HepG2 (cell line): ENCODE results near the gene SYVN1. TPM values are rescaled to one million over a fixed set of nuclear protein-coding genes. Genes with fewer than 3 reads are reported as not detected.
A peak's percentile ranks its signal among the peaks of the same experiment; 100 is the strongest.

Source experiments
- ARID5B ChIP-seq: IDR thresholded peaks from 2 replicates; pipeline ENCODE4 v1.4.0; 2020; ENCODE audit warnings: mild to moderate bottlenecking, missing genetic modification reagents
- ASH2L ChIP-seq: fragments of 300-600, 200-600 bp; sonication (generic); IDR thresholded peaks from 2 replicates; pipeline ENCODE4 v1.7.0; 2017; ENCODE audit warnings: low read depth, mild to moderate bottlenecking, moderate library complexity, mixed read lengths, low read length; ENCODE audit not compliant: insufficient read length
- BCL3 ChIP-seq: sonication (generic); formaldehyde crosslinking; IDR thresholded peaks from 2 replicates; pipeline ENCODE4 v1.5.1; 2020; ENCODE audit warnings: mild to moderate bottlenecking, missing genetic modification reagents, moderate library complexity
- LCORL ChIP-seq, 2 experiments: fragments of 450-650 bp in 1 of 2; sonication (generic) in 1 of 2; formaldehyde crosslinking in 1 of 2; IDR thresholded peaks; 2 replicates each; pipeline versions ENCODE4 v1.5.0 to v1.6.1; 2017 to 2020; ENCODE audit warnings: antibody characterized with exemption in 1 of 2, missing genetic modification reagents in 1 of 2
- NFKBIZ ChIP-seq: IDR thresholded peaks from 2 replicates; pipeline ENCODE4 v1.6.1; 2018; ENCODE audit warnings: missing genetic modification reagents, missing compliant biosample characterization
- PCBP2 ChIP-seq: fragments of 200-400 bp; formaldehyde crosslinking; optimal IDR thresholded peaks from 2 replicates; pipeline ENCODE3; 2018; ENCODE audit warnings: low read length, low read depth; ENCODE audit not compliant: poor library complexity, severe bottlenecking
- SMC3 ChIP-seq: IDR thresholded peaks from 2 replicates; pipeline ENCODE4 v1.6.1; 2011; ENCODE audit warnings: low read length, improper control_type of control experiment
- ZC3H13 ChIP-seq: sonication (generic); formaldehyde crosslinking; IDR thresholded peaks from 2 replicates; pipeline ENCODE4 v1.8.1; 2023; ENCODE audit warnings: mild to moderate bottlenecking, missing genetic modification reagents, moderate library complexity
- ZNF331 ChIP-seq: sonication (generic); formaldehyde crosslinking; IDR thresholded peaks from 2 replicates; pipeline ENCODE4 v1.4.0; 2020; ENCODE audit warnings: missing genetic modification reagents
- ZNF547 ChIP-seq: sonication (generic); formaldehyde crosslinking; IDR thresholded peaks from 2 replicates; pipeline ENCODE4 v1.5.1; 2020; ENCODE audit warnings: mild to moderate bottlenecking, missing genetic modification reagents
- ZNF567 ChIP-seq: sonication (generic); formaldehyde crosslinking; IDR thresholded peaks from 2 replicates; pipeline ENCODE4 v1.8.1; 2023; ENCODE audit warnings: mild to moderate bottlenecking, missing genetic modification reagents, borderline replicate concordance
- ZNF816 ChIP-seq: sonication (generic); formaldehyde crosslinking; IDR thresholded peaks from 2 replicates; pipeline ENCODE4 v1.8.0; 2022; ENCODE audit warnings: missing genetic modification reagents, mild to moderate bottlenecking, borderline replicate concordance
- ZNF878 ChIP-seq: sonication (generic); formaldehyde crosslinking; IDR thresholded peaks from 2 replicates; pipeline ENCODE4 v1.8.1; 2023; ENCODE audit warnings: mild to moderate bottlenecking, missing genetic modification reagents, moderate library complexity
- ZSCAN30 ChIP-seq: sonication (generic); formaldehyde crosslinking; IDR thresholded peaks from 2 replicates; pipeline ENCODE4 v1.5.0; 2020; ENCODE audit warnings: mild to moderate bottlenecking, missing genetic modification reagents
- polyA plus RNA-seq, 8 experiments: library from polyadenylated mRNA; depleted of rRNA in 3 of 8; stranded (reverse) in 7 of 8; unstranded in 1 of 8; fragments of >200 nt; fragmentation: Illumina TruSeq in 4 of 8; extraction: Trizol in 4 of 8; gene quantifications; 2 replicates each; pipeline versions ENCODE4 v1.2.1 to v1.2.3, GENCODE V29; 2011 to 2016; ENCODE audit warnings: low read depth in 4 of 8, missing spikeins in 1 of 8, mixed read lengths in 1 of 8; ENCODE audit not compliant: insufficient read depth in 1 of 8
- total RNA-seq, 5 experiments: library from RNA; depleted of rRNA; stranded (reverse); fragments of >200 nt; fragmentation: Illumina TruSeq; extraction: Trizol; gene quantifications; 2 replicates each; pipeline ENCODE4 v1.2.3, GENCODE V29; 2016; ENCODE audit warnings: low read depth in 1 of 5
- TF ChIP-seq, protein P1 (sequence below): sonication (generic); formaldehyde crosslinking; IDR thresholded peaks from 2 replicates; pipeline ENCODE4 v1.4.0; 2020; ENCODE audit warnings: mild to moderate bottlenecking, missing genetic modification reagents

The SYVN1 gene
- total and polyA plus RNA-seq, 2 of the 13 experiments (the other 11 are each of a cell fraction or from before 2014, with no cell fraction given): 10.3 to 22.5 TPM

- TF ChIP-seq ARID5B (CRISPR knock-in tag): peak; percentile 63
- no peak for TF ChIP-seq PCBP2
- TF ChIP-seq ZNF878 (CRISPR knock-in tag): no peak
- TF ChIP-seq BCL3: peak; percentile 44; the same call in 1 of the 2 replicates
- no peak for TF ChIP-seq LCORL (IDR thresholded peaks at IDR 0.05)
- 0 out of 2 replicates have a peak, but pooled peaks have one; percentile 55 for TF ChIP-seq LCORL (CRISPR knock-in tag; IDR thresholded peaks at IDR 0.05)
- peak; percentile 37; the same call in 1 of the 2 replicates for TF ChIP-seq SMC3
- TF ChIP-seq ZNF816 (CRISPR knock-in tag): 0 out of 2 replicates have a peak, but pooled peaks have one; percentile 63
- no peak for TF ChIP-seq ZSCAN30 (CRISPR knock-in tag)
- no peak; the same call in 1 of the 2 replicates for TF ChIP-seq NFKBIZ (CRISPR knock-in tag)
- peak; percentile 49 for TF ChIP-seq ASH2L
- TF ChIP-seq ZC3H13 (CRISPR knock-in tag): no peak
- peak; percentile 27; the same call in 1 of the 2 replicates for TF ChIP-seq ZNF547
- TF ChIP-seq ZNF331 (CRISPR knock-in tag): 0 out of 2 replicates have a peak, but pooled peaks have one; percentile 7
- TF ChIP-seq, protein P1, sequence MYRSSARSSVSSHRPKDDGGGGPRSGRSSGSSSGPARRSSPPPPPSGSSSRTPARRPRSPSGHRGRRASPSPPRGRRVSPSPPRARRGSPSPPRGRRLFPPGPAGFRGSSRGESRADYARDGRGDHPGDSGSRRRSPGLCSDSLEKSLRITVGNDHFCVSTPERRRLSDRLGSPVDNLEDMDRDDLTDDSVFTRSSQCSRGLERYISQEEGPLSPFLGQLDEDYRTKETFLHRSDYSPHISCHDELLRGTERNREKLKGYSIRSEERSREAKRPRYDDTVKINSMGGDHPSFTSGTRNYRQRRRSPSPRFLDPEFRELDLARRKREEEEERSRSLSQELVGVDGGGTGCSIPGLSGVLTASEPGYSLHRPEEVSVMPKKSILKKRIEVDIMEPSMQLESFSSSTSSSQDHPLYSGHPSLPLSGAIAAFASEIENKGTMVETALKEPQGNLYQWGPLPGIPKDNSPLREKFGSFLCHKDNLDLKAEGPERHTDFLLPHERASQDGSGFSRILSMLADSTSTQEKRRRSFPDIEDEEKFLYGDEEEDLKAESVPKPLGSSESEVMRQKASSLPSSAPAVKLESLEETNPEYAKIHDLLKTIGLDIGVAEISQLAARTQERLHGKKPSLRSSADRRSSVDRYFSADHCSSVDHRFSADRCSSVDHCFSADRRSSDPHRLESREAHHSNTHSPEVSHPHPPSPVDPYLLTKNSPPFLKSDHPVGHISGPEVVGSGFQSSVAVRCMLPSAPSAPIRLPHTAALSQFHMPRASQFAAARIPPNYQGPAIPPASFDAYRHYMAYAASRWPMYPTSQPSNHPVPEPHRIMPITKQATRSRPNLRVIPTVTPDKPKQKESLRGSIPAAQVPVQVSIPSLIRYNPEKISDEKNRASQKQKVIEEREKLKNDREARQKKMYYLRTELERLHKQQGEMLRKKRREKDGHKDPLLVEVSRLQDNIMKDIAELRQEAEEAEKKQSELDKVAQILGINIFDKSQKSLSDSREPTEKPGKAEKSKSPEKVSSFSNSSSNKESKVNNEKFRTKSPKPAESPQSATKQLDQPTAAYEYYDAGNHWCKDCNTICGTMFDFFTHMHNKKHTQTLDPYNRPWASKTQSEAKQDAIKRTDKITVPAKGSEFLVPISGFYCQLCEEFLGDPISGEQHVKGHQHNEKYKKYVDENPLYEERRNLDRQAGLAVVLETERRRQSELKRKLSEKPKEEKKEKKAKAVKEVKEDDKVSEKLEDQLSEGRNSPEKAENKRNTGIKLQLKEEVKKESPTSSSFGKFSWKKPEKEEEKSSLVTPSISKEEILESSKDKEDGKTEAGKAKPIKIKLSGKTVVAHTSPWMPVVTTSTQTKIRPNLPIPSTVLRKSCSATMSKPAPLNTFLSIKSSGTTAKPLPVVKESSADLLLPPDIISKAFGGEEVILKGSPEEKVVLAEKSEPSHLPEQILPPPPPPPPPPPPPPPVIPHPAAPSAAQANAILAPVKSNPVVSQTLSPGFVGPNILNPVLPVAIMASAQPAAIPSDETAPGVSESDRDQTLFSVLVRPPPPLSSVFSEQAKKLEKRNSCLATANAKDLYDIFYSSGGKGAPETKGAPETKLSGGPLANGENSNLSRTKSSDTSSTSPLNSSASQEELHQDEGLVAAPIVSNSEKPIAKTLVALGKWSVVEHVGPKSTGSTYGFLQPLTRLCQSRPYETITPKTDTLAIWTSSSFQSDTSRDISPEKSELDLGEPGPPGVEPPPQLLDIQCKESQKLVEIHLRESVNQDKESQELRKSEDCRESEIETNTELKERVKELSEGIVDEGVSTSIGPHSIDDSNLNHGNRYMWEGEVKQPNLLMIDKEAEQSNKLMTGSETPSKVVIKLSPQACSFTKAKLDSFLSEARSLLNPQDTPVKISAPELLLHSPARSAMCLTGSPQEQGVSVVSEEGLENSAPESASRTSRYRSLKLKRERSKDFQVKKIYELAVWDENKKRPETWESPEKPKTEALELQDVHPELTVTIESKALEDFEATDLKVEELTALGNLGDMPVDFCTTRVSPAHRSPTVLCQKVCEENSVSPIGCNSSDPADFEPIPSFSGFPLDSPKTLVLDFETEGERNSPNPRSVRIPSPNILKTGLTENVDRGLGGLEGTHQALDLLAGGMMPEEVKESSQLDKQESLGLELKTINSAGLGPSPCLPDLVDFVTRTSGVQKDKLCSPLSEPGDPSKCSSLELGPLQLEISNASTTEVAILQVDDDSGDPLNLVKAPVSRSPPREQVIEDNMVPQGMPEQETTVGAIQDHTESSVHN (CRISPR knock-in tag): no peak
- peak; percentile 81; the same call in 1 of the 2 replicates for TF ChIP-seq ZNF567 (CRISPR knock-in tag)
Observed at GRCh38 chr11:65180877-65181568, 46.7 kb upstream of the SYVN1 start (continued).
